ENCODE measurements around the gene EN2.

The EN2 gene

DNA sequence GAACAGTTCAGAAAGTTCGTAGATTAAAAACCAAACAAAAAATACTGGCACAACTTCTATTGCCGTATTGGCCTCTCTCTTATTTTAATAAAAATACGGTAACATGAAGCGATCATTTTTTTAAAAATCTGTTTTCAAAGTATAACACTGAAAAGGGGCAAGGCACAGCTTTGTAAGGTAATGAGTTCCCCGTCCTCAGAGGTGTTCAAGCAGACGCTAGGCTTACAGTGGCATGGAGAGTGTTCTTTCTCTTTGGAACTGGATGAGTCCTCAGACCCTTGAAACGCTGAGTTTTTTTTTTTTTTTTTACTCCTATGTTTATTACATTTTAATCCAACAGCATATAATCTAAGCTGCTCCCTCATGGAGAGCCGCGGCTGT, 7.8 kb downstream of the EN2 start:
- no peak for DNase-seq

DNA sequence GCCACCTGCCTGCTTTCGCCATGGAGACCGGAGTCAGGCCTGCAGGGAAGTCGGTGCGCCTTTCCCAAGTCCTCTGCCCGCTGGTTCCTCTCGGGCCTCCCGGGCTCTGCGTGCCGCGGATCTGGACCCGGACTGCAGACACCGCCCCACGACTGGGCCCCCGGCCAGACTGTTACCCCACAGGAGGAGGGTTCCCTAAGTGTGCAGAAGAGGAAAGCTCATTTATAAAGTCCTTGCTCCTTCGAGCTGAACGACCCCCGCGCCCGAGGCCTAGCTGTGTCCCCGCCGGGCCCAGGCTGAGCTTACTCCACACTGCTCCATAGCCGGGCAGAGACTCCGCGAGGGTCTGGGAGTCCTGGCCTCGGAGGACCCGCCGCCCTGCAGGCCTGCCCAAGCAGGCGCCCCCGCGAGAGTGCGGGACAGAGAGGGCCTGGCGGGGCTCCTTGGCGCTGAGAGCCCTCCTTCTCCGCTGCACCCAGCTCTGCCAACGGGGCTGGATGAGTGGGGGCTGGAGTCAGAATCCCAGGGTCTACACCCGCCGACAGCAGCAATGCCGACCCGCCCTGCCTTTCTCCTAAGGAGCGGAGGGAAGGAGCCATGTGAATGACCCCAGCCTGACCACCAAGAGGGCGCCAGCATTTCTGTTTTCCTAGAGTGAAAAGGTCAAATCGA, 8.3 kb downstream of the EN2 start:
- DNase-seq = no peak

DNA sequence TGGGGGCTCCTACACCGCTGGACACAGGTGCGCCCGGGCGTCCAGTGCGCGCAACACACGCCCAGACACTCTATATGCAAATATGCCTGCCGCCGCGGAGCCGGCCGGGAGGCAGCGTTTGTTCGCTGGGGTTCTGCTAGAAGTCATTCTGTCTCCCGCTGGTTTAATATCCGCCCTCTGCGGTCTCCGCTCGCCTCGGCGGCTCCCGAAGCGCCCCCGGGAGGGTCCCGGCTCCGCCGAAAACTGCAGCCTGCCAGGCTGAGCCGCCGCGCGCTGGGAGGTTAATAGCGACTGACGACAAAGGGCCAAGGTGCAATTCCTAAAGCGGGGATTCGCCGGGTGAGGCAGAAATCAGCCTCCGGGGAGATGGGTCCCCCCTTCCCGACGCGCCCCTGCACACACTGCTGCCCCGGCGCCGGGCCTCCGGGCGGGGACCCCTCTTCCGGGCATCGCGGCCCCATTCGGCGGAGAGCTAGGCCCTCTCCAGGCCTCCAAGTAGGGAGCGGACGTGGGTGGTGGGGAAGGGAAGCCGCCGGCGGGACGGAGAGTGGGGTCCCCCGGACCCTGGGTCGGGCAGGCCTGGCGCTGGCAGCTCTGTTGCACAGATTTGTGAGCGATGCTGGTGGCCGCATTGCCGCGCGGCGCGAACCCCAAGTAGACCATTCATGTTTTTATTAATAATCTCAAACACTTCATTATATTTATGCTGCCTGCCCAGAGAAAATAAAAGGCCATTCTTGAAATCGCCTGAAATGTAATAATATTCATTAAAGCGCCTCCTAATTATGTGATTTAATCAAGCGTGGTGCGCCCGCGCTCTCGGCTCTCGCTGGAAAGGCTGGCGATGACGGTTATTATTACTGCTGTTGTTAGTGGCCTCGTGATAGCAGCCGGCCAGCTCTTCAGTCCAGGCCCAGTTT, 9.1 kb downstream of the EN2 start:
- no peak for DNase-seq

DNA sequence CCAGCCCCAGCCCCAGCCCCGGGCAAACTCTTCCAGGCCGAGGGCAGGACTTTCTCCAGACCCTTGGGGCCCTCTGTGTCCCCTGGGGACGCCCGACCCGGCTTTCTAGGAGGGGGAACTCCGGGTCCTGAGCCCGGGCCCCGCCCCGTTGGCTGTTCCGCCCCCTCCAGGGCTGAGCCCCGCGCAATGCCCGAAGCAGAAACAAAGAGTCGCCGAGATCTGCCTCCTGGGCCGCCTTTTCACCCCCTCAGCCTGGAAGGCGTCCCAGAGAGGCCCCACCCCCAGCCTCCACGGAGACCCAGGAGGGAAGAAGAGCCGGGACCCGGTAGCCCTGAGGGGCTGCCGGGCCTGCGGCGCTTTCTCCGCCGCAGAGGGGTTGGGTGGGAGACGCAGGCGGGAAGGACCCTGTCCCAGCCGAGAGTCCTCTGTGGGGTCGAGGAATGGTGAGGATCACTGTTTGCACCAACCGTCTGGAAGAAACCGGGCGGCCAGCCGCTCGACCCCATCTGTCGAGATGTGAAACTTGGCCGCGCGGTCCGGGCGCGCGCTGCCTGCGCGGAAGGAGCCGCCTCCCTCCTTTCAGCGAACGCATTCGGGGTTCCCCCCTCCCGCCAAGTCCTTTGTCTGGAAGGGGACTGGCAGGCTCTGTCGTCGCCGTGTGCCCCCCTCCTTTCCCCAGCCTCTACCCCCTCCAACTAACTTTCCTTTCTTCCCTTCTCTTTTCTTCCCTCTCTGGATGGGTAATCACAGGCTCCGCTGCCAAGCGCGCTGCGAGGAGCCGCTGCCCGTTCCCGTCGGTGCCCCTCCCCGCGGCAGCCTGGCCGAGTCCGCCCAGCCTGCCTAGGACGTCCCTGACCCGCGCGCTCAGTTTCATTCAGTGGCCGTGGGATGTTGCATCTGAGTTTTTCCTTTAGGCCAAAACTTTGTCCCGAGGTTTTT, 10.2 kb downstream of the EN2 start:
- no peak for DNase-seq

DNA sequence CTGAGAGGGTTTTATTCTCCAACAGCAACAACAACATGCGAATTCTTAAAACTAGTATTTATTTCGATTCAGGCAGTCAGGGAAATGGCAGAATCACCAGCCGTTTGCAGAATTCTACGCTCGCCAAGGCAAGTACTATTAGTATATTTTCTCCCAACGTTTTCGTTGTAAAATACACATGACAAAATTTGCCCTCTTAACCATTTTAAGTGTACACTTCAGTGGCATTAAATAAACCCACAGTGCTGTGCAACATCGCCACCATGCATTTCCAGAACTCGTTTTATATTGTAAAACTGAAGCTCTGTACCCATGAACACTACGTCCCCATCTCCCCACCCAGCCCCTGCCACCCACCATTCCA, 10.8 kb downstream of the EN2 start:
- DNase-seq = no peak

DNA sequence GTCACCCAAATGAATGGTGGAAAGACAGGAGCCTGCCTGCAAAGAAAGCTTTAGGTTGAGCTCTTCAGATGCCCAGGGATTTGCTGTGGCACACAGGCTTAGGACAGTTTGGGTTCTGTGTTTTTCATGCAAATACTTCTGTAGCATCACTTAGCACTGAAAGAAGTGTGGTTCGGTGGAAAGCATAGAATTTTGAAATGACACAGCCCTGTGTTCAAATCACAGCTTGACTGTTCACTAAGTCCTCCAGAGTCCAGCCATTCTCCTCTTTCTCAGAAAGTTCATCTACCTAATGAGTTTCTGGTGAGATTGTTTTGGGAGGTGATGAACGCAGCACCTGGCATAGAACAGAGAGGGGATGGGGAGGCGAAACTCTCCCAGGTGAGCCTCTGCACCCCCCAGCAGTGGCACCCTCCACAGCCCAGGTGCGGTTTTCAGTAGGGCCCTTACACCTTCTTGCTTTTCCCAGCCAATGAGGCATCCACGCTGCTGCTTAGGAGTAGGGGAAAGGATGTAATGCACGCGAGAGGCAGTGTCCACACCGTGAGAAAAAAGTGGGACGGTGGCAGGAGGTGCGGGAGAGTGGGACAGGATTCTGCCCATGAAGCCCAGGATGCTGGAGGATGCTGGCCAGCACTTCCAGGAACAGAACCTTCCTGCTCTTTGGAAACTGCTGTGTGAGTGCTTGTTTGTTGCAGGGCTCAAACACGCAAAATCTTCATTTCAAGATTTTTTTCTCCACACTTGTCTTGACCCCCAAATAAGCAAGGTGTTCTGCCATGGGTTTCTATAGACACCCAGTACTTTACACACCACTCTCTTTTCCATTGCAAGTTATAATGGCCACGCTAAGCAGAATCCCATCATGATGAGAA, 11.6 kb downstream of the EN2 start:
- DNase-seq = no peak

DNA sequence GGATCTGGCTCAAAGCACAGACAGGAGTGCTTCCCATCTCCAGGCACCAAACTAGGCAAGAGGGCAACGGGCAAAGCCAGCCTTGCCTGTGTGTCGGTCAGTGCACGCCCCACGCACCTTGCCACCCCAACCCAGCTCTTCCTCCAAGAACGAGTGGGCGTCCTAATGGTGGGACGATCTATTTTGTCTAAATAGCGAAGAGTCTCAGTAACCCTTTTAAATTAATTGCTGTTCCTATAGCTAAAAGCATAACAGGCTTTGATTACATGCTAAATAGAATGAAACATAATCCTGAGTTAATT, 12.2 kb downstream of the EN2 start:
- DNase-seq = no peak

DNA sequence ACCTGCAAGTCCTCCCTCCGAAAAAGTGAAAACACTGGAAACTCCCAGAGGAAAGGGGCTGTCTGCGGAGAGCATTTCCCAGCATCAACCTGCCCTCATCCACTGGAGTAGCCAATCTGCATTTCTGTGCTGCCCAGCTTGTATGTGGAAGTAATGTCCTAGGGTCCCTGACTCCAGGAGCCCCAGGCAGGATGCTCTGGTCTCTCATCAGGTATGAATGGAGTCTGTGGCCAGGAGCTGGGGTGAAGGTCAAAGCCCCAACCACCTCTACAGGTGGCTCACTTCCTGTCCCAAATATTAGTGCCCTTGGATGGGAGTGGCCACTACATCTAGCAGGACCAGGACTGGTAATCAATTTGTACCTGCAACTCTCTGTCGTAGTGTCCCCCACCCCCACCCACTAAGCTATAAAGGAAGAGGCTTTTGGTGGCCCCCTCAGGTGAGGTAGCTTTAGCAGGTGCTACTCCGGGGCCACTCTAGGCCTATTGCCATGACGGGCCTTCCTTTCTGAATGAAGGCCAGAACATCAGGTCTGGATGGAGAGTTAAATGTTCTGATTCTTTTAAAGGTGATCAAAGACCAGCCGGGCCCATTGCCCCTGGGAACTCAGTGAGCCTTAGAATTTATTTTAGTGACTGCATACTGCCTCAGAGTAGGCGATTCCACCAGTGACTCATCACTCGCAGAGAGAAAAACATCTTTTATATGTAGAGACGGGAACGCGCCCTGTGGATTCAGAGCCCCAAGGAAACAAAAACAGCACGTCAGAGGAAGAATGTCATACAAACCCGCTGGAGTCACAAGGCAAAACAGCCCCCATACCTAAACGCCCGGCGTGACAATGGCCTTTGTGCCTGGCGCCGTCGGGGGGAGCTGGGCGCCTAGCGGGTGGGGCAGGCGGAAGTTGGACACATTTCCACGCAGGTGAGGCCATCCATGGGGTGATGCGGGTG, 13.0 kb downstream of the EN2 start:
- DNase-seq = no peak

DNA sequence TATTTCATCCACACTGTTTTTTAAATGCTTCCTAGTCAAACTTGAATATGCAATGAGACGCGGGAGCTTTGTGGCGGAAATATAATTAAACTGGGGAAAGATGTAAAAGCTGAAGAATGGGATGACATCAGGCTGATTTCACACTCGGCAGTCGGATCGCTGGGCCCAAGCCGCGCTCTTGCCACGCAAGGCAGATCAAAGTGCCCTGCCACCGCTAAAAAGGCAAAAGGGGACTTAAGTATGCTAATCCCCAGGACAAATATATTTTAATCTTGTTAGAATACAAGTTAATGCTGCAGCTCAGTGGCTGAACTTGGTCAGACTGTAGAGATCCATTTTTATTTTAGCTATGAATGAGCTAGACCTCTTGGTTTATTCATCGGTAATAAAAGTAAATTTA, 13.8 kb downstream of the EN2 start:
- DNase-seq = no peak

DNA sequence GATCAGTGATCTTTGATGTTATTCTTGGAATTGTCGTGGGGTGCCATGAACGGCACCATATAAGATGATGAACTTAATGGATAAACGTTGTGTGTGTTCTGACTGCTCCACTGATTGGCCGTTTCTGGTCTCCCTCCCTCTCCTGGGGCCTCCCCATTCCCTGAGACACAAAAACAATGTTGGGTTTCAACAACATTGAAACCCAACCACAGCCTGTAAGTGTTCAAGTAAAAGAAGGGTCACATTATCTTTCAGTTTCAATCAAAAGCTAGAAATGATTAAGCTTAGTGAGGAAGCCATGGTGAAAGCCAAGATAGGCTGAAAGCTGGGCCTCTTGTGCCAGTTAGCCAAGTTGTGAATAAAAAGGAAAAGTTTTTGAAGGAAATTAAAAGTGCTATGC, 19.5 kb downstream of the EN2 start:
- no peak for DNase-seq

DNA sequence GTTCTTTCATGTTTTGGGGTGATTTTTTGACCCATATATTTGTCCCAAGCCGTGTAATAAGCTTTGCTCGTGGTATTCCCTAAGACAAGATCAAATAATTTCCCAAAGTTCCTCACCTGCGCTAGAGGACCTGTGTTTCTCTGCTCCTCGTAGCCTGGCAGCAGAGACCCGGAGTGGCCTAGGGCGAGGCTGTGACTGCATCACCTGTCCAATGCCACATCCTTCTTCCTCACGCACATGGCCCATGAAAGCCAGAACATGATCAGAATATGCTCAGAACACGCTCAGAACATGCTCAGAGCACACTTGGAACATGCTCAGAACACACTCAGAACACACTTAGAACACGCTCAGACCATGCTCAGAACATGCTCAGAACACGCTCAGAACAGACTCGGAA, 23.8 kb downstream of the EN2 start:
- no peak for DNase-seq

DNA sequence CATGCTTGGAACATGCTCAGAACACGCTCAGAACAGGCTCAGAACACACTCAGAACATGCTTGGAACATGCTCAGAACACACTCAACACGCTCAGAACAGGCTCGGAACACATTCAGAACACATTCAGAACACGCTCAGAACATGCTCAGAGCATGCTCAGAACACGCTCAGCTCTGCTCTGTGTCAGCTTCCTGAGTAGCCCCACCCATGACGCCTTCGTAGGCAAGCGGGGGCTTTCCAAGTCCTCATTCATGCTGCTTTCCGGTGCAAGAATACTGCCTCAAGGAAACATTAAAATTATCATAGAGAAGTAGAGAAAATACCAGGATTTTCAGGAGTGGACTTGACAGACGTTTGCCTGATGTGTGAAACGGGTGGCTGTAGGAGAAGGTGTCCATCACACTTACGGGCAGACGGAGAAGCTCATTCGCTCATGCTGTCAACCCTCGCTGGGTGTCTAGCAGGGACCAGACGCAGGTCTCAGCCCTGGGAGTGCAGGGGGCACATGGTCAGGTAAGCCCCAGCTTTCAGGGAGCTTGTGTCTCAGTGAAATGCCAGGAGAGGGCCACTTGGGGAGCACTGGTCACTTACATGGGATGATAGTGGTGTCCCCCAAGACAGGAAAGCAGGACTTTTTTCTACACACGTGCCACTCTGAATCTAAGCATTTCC, 24.7 kb downstream of the EN2 start:
- no peak for DNase-seq

DNA sequence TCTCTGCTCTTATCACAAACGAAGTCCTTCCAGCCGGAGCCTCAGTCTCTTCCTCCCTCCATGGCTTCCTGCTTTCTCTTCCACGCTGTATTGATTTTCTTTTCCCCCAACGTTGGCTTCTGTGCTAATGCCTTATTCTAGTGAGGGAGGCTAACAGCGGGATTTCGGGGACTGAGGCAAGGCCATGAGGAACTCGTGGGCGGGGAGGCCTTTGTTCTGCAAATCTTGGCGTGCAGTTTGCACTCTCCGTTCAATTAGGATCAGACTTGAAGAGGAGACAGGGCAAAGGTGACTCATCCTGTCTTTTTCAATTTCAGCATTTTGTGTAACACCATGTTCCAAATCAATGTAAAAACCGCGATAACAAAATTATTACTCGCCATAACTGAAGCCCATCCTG, 25.3 kb downstream of the EN2 start:
- no peak for DNase-seq

DNA sequence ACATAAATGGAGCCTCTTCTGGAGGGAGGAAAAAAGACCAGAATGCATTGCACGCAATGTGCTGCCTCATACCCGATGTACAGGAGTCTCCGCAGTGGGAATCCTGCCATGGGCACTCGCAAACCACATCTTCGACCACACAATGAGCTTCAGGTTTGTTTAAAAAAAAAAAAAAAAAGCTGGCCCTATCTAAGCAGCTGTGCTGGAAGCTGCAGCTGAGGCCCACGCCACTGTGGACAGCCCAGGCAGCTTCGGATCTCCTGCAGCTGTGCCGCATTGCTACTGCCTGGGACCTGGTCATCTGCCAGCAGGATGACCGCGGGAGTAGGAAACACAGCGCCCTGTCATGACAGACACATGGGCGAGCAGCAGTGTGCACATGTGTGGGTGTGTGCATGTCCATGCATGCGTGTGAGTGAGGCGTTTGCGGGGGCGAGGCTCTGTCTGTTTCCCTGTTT, 26.0 kb downstream of the EN2 start:
- DNase-seq = no peak

DNA sequence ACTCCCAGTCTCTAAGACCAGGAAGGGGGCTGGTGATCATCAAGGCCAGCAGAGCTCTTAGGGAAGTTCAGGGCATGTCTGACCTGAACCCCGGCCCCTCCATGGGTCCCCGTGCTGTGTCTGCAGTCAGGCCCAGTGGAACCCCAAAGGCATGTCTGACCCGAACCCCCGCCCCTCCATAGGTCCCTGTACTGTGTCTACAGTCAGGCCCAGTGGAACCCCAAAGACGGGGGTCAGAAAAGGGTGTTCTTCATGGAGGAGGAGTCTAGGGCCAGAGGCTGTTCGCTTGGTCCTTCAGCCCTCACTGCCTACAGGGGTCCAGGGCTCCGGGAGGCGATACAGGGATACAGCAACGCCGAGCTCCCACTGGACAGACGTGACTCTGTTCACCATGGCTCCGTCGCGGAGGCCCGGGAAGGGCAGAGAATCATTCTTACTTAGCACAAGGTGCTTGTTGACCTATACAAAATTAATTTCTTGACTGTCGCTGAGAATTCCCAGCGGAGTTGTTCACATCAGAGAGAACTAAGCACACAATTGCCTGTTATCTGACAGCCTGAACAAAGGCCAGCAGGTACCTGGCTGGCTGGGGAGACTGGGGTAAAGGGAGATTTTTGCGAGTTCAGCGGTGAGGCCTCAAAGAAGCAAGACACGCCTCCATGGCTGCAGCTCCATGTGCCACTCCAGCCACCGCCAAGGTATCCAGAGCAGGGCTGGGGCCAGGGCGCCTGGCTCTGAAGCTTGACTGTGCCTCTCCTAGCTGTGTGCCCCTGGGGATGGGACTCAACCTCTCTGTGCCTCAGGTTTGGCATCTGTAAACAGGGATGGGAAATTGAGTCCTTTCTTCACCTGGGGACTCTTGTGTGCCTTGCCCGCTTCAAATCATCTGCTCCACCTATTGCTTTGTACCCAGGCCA, 26.8 kb downstream of the EN2 start:
- DNase-seq = no peak

DNA sequence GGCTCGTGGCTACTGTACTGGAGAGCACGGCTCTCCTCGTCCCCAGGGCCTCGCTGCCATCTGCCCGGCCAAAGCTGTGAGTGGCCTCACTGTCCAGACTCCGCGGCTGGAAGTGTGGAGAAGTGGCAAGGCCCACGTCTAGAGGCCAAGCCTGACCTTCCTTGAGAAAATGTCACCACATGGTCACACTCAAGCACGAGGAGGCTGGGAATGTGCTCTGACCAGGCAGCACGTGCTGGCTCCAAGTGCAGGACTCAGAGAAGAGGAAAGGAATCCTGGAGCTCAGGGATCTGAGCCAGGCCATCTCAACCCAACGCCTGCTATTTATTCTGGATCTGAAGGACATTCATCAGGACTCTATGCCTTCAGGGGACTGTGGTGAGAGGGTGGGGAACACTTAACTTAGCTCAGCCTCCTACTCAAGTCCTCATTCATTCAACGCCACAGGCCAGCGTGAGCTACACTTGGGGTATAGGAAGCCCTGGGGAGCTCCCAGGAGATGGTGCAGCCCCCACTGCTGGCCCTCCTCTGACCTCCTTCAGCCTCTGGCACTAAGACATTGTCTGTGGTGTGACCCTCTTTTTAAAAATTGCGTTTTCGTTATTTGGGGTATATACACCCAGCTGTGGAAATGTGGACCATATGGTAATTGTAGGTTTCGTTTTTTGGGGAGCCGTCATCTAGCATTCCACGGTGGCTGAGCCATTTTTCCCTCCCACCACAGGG, 29.0 kb downstream of the EN2 start:
- DNase-seq = no peak

DNA sequence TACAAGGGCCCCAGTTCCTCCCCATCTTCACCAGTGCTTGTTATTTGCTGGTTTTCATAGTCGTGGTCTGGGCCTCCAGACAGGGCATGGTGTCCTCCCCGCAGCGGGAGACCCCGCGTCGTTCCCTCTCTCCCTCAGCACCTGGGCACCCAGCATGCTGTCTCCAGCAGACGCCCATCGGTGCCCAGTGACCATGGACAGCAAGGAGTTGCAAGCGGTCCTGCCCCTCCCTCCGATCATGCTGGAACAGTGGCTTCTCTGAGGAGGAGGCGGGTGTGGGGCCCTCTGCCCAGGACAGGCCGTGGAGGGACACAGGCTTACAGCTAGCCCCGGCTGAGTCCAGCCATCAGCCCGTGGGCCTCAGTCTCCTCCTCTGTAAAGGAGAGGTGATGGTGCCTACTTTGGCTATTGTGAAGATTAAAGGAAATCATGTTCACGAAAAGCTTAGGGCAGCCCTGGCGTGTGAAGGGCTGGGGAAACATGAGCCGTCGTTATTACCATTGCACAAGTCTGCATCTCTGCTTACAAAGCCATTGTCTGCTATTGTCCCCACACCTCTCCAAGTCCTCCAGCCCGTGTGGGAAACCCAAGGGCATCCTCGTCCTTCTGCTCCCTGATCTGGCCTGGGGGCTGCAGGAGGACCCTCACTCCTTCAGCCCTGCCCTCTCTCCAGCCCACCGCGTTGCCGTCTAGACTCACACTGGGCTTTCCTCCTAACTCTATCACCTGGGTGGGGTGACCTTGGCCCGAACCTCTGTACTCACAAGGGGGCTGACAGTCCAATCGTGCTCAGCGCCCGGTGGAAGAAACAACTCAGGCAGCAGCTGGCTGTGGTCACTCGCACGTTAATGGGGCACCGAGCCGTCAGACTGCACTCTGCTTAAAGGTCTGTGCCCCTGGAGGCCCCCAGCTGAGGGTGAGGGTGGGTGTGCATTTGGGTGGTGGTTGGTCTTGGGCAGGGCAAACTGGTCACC, 29.9 kb downstream of the EN2 start:
- no peak for DNase-seq
